Kidney (tissue), 14 donors: ENCODE results near the gene RASGRP2. TPM values are rescaled to one million over a fixed set of nuclear protein-coding genes. Genes with fewer than 3 reads are reported as not detected.

Source experiments
- DNase-seq, 5 donors: peaks; one replicate each; pipeline ENCODE4 v3.0.0-alpha.2; 2013 to 2020
- FAIRE-seq: peaks from 2 replicates; lab custom pipeline; 2012; peaks lifted over from hg19 to GRCh38; lab: Jason Lieb, UNC
- H3K27ac ChIP-seq, 2 donors: one replicate each; pipeline ENCODE4 v1.7.0; 2013; ENCODE audit warnings: low read depth in 2 of 2, low read length in 2 of 2, inconsistent platforms in 1 of 2
- H3K27me3 ChIP-seq: one replicate; pipeline ENCODE4 v1.7.1; 2013; ENCODE audit warnings: low read length, inconsistent platforms; ENCODE audit not compliant: control insufficient read depth, insufficient read depth
- H3K36me3 ChIP-seq, 3 donors: one replicate each; pipeline versions ENCODE4 v1.7.0 to v1.7.1; 2013; ENCODE audit warnings: low read length in 3 of 3, control low read depth in 1 of 3, inconsistent platforms in 1 of 3; ENCODE audit not compliant: insufficient read depth in 3 of 3, control insufficient read depth in 2 of 3
- H3K4me1 ChIP-seq, 3 donors: one replicate each; pipeline versions ENCODE4 v1.7.0 to v1.7.1; 2013; ENCODE audit warnings: low read length in 3 of 3, inconsistent platforms in 1 of 3, low read depth in 1 of 3; ENCODE audit not compliant: control insufficient read depth in 2 of 3, insufficient read depth in 2 of 3
- H3K4me3 ChIP-seq, 3 donors: one replicate each; pipeline versions ENCODE4 v1.7.0 to v1.8.1; 2013; ENCODE audit warnings: low read length in 3 of 3, control low read depth in 1 of 3, inconsistent platforms in 1 of 3
- H3K9ac ChIP-seq, 3 donors: one replicate each; pipeline versions ENCODE4 v1.7.0 to v1.7.1; 2013; ENCODE audit warnings: low read length in 3 of 3, control low read depth in 1 of 3, inconsistent platforms in 1 of 3
- H3K9me3 ChIP-seq, 3 donors: one replicate each; pipeline versions ENCODE4 v1.7.0 to v1.7.1; 2013; ENCODE audit warnings: low read length in 3 of 3, control low read depth in 1 of 3, inconsistent platforms in 1 of 3; ENCODE audit not compliant: control insufficient read depth in 2 of 3, insufficient read depth in 1 of 3
- intact Hi-C: fragments of 100-400 bp; cut with DNase I; formaldehyde crosslinking; loops from one replicate; pipeline ENCODE4 v1.11.1; 2022
- polyA plus RNA-seq: library from polyadenylated mRNA; stranded (reverse); fragments of 350-450 nt; fragmentation: Illumina TruSeq; extraction: RNeasy Lipid Tissue Mini Kit (QIAGEN cat#74804); gene quantifications from one replicate; pipeline ENCODE4 v1.2.3, GENCODE V29; 2014; ENCODE audit warnings: low read depth, low replicate concordance; ENCODE audit not compliant: insufficient read depth
- total RNA-seq: library from RNA; stranded (reverse); fragmentation: NEBNext Ultra II Directional; extraction: Animal tissue kit (Norgen Biotek cat#: 25700); gene quantifications from one replicate; pipeline ENCODE4 v1.2.1, GENCODE V29; 2021
- TF ChIP-seq, protein P1 (sequence below): IDR thresholded peaks from 3 replicates; pipeline ENCODE4 v1.5.1; 2012; ENCODE audit warnings: mild to moderate bottlenecking, moderate library complexity, borderline replicate concordance; ENCODE audit not compliant: insufficient read depth; ENCODE audit errors: extremely low read depth
- donor health status: control.
- donor health status: control.
- donor health status: control.
- donor health status: control.
- donor health status: control.
- donor health status: DM: yes; HTN: yes; CAD: no.
- donor health status: Normal renal cell carcinoma (clear cell type).

The RASGRP2 gene
- total and polyA plus RNA-seq, 2 donors from 2014 or later = 14.1 to 42.6 TPM

DNA sequence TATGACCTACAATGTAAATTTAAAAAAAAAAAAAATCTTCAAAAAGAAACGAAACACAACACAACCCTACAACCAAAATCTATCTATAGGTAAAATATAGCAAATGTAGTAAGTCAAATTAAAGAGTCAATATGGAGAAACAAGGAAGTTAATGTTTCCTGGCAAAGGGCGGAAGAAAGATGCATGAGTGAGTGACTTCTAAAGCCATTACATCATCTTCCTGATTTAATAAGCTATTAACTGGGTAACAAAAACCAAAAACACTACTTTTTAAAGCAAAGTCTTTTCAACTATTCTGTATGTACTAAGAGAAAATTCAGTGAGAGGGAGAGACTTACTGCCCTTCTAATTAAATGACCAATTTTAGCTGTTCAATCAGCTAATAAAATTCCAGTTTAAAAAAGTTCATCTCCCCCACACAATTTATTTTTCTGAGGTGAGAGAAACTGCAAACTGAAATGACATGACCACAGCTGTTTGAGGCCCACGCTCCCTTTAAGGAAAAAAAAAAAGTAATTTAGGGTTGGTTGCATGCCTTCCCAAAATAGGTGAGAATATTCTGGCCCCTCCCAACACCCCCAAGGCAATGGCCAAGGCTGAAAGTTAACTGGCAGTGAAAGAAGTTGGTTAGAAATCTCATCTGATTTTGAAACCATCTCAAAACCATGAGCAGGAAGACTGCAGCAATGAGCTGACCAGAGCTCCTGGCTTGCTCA lies 28.5 kb upstream of the RASGRP2 start:
- peak in 2 of 5 donors; percentile 21 to 38 for DNase-seq
- Histone ChIP-seq H3K9me3 (no peaks in the 10 kb centered on the region), H3K27ac (peak overlapping the region in 1 of 2 donors; percentile 14), H3K36me3 (peaks cover 51 to 91% (median 82%) of the 10 kb centered on the region in 3 donors), H3K4me1 (peaks cover 6 to 33% (median 14%) of the 10 kb centered on the region in 3 donors), H3K9ac (no peak overlapping the region), H3K4me3 (no peak overlapping the region), H3K27me3 (no peaks in the 10 kb centered on the region)
- FAIRE-seq = no peak
- intact Hi-C loops = no loop called here
- TF ChIP-seq, protein P1, sequence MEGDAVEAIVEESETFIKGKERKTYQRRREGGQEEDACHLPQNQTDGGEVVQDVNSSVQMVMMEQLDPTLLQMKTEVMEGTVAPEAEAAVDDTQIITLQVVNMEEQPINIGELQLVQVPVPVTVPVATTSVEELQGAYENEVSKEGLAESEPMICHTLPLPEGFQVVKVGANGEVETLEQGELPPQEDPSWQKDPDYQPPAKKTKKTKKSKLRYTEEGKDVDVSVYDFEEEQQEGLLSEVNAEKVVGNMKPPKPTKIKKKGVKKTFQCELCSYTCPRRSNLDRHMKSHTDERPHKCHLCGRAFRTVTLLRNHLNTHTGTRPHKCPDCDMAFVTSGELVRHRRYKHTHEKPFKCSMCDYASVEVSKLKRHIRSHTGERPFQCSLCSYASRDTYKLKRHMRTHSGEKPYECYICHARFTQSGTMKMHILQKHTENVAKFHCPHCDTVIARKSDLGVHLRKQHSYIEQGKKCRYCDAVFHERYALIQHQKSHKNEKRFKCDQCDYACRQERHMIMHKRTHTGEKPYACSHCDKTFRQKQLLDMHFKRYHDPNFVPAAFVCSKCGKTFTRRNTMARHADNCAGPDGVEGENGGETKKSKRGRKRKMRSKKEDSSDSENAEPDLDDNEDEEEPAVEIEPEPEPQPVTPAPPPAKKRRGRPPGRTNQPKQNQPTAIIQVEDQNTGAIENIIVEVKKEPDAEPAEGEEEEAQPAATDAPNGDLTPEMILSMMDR = no peak

DNA sequence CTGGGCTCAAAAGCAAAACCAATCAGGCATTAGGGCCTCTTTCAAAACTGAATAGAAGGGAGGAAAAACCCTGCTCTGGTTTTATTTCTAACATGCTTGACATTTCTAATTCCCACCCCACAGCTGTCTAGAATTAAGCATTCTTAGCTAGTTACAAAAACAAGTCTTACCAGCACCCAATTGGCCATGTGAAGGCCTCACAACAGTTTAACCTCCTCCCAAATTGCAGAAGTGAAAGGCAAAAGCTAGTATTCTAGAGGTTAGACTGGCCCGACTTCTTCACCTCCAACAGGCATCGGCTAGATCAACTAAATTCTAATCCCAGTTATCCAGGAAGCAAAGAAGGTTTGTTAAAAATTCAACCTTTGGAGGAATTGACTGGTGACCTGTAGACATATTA lies 27.9 kb upstream of the RASGRP2 start:
- intact Hi-C loops = no loop called here
- FAIRE-seq = no peak
- Histone ChIP-seq H3K27me3 (no peaks in the 10 kb centered on the region), H3K9ac (no peak overlapping the region), H3K36me3 (peaks cover 55 to 97% (median 85%) of the 10 kb centered on the region in 3 donors), H3K4me1 (peaks cover 6 to 31% (median 10%) of the 10 kb centered on the region in 3 donors), H3K4me3 (no peak overlapping the region), H3K9me3 (no peaks in the 10 kb centered on the region), H3K27ac (peak overlapping the region in 1 of 2 donors; percentile 32)
- TF ChIP-seq, protein P1 = no peak
- DNase-seq = no peak

DNA sequence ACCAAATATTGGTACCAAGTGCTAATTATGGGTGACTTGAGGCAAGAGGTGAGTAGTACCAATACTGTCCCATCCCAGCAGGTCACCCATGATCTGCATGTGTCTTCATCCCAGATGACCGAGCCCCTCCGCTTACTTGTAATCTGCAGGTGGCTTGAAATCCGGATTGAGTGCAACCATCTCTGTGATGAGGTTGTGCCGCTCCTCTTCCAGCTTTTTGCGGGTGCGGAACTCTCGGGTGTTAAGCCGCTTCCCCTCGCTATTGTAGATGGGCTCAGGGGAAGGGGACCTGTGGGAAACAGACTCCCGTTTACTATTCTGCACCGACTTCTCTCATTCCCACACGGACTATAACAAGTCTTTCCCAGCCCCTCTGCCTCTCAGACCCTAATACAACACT lies 26.2 kb upstream of the RASGRP2 start:
- intact Hi-C loops = no loop called here
- H3K27ac ChIP-seq = no peak overlapping the region
- no peak overlapping the region for H3K4me3 ChIP-seq
- H3K9ac ChIP-seq = no peak overlapping the region
- no peaks in the 10 kb centered on the region for H3K9me3 ChIP-seq
- TF ChIP-seq, protein P1 = no peak
- peak in 1 of 5 donors; percentile 16 for DNase-seq
- peaks cover 44 to 84% (median 77%) of the 10 kb centered on the region in 3 donors for H3K36me3 ChIP-seq
- peaks cover 0 to 25% (median 2%) of the 10 kb centered on the region in 3 donors for H3K4me1 ChIP-seq
- FAIRE-seq = no peak
- H3K27me3 ChIP-seq = no peaks in the 10 kb centered on the region
